Fibroblast of skin of abdomen (primary cell): Measurements from ENCODE around the gene VIPR2.
"Not testable (repeated sequence)": the region's sequence is repeated elsewhere in the genome, so short reads cannot be mapped to it uniquely, and the experiment has no call there.

ENCODE experiments used
- DNase-seq: peaks from one replicate; pipeline ENCODE4 v3.0.0-alpha.2; 2013

The VIPR2 gene

DNA sequence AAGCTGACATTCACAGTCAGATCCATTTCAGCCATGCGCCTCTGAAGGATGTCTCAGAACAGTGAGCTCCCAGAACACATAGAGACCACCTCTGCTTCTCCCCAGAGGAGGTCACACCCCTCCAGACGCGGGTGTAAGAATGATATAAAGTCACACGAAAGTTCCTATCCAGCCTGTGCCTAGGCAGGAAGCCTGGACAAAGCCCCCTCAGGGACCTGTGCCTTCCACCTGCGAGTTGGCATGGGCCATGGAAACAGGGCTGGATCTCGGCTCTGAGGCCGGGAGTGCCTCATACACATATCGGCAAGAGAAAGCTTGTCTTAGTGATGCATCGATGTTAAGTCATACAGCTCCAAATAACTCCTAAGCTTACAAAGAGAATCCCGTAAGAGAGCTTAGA lies 5.0 kb downstream of the VIPR2 start:
- DNase-seq = no peak

DNA sequence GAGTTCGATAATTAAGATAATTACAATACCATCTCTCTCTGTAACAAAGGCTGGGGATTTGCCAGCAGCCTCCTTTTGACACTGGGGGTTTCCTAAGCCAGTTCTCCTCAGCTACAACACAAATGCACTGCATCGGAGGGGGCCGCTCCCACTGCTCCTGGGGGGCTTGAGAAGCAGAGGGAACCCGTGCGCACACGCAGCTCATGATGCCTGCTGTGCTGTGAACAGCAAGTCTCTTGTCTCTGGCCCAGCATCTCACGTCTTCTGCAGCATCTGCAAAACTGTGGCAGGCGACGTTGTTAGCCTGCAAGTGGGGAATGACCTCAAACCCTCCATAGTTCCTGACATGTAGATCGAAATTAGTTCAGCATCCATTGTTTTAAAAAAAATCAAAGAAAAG lies 5.5 kb downstream of the VIPR2 start:
- DNase-seq = no peak

DNA sequence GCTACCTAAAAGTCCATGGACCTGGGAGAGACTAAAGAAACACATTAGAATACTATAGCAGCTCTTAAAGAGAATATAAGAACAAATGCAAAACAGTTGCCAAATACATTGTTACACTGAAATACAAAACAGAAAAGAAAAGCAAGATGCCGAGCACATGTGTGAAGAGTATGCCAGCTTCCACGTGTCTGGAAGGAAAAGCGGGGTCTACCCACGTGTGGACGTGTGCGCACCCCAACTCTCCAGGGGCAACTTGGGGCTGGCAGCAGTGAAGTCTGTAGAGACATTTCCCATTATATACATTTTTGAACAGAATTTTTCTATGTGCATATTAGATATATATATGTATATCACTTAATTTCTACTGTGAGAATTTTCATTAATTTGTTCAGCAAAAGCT lies 6.2 kb downstream of the VIPR2 start:
- DNase-seq = no peak

DNA sequence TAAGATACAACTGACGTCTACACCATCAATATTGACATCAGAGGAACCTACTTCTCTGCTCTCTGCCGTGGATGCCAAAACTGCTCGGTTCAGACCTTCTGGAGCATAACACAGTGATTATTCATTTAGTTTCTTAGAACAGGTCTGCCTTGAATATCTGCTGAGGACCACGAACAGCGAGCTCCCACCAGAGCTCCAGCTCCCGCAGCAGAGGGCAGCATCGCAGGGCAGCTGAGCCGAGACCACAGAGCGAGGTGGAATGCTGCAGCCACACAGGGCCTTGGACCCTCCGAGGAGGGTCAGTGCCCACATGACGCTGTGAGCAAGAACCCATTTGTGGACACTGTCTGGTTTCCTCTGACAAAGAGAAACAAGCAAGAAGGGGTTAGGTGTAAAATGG lies 6.8 kb downstream of the VIPR2 start:
- no peak for DNase-seq

GRCh38 chr7:159136846-159137245 lies 7.8 kb downstream of the VIPR2 start:
- no peak for DNase-seq

- no peak for DNase-seq
Observed at GRCh38 chr7:159136442-159136841, 8.2 kb downstream of the VIPR2 start.

- DNase-seq = no peak
Observed at GRCh38 chr7:159136013-159136412, 8.7 kb downstream of the VIPR2 start.

DNA sequence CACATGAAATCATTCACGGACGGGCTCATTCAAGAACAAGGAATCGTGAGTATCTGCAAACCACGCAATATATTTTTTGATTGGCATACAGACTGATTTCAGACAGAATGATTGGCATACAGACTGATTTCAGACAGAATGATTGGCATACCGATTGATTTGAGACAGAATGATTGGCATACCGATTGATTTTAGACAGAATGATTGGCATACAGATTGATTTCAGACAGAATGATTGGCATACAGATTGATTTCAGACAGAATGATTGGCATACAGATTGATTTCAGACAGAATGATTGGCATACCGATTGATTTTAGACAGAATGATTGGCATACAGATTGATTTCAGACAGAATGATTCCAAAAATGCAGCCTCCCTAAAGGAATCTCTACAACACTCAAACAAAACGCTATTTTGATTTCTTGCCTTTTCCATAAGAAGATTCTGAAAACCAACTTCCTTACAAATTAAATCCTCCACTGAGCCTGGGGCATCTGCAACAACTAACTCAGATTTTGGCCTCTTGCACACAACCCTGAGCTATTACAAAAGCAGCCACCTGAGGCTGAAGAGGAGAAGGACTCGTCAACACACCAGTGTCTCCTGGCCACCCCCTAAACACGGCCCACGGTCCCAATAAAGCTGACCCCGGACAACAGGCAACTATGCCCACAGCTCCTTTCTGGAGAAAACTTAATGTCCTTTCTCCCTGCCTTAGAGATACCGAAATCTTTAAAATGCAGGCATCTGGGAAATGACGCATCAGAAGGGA lies 11.8 kb downstream of the VIPR2 start:
- not testable (repeated sequence) for DNase-seq

DNA sequence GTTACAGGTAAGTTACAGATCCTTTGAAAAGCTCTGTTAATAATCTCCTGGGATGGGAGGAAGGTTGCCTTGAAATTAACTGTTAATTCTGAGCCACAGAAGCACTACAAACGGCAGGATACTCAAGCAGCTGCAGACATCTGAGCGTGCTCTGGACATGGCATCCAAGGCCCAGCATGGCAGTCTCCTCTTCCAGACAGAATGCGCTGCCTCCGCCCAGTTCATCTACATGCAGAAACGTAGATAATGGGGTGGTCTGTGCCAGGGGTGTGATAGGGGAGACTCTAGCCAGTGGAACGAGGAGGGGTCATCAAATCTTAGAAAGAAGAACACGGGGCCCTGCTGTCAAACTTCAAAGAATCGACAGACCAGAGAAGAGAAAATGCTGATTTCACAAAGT lies 13.8 kb downstream of the VIPR2 start:
- no peak for DNase-seq

DNA sequence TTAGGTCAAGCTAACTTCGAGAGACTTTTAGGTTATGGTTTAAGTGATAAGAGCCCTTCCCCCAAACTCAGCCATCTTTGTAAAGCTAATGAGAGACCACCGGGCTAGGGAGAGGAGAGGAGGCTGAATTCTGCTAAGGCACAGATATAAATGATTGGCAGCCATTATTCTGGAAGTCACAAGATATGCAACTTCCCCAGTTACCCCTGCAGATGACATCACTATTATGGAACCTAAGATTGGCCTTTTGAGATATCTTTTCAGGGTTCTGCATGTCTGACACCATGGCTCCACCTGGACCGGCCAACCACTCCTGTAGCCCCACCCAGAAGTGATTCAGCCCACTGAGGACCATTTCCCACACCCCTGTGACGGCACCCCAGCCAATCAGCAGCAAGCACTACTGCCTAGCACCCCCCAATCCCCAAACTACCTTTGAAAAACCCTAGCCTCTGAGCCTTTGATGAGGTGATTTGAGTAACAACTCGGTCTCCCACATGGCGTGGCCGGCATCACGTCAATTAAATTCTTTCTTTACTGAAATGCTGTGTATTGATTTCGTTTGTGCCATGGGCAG lies 14.4 kb downstream of the VIPR2 start:
- no peak for DNase-seq

DNA sequence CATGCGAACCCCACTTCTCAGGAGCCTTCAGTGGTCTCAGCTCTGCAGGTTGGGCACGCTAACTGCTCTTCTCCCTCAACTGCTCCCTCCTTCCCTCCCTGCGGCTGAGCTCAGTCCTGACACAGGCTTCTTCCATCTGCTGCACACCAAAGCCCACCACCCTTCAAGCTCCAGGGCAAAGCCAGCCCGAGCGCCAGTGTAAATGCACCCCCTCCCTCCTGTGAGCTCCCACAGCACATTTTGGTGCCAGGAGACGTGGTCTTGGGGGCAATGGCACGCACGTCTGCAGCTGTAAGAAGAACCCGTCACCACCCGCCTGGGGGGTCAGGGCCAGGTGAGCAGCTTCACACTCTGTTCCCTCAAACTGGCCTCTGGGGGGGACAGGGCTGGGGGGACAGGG lies 15.9 kb downstream of the VIPR2 start:
- no peak for DNase-seq

DNA sequence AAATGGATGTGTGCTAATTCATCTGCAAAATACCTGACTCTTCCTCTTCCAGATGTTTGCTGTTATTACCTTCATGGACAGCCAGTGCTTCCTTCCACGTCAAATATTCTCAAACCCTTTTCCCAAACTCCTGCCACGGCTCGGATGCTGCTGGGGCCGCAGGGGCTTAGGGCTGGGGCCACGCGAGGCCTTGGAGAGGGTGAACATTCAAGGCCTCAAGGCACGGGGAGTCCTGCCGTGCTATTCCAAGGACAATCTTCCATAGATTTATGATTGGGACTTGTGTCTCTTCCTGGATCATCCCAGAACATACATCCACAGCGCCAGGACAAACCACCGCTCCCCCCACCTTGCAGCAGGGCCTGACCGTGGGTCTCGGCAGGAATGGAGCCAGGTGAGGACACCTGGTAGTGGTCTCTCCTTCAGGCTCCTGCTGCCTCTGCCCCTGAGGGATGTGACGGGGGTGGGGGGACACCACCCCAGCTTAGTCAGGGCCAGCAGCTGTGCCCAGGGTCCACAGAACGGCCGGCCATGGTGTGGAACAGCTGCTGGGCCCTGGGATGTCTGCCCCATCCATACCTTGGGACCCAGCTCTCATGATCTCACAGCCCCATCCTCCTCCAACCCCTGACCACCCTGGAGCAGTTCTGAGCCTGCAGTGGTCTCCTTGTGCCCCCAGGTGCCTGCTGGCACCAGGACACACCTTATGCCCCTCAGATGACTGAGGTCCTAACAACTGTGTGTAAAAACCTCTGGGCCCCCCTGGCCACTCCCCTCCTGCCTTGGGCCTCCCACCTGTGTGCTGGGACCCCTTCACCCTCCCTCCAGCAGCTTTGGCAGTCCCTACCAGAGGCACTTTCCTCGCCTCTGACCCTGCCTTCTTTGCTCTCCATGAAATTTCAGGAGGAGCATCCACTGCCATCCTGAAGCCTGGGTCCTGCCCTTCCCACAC lies 16.7 kb downstream of the VIPR2 start:
- DNase-seq = no peak

DNA sequence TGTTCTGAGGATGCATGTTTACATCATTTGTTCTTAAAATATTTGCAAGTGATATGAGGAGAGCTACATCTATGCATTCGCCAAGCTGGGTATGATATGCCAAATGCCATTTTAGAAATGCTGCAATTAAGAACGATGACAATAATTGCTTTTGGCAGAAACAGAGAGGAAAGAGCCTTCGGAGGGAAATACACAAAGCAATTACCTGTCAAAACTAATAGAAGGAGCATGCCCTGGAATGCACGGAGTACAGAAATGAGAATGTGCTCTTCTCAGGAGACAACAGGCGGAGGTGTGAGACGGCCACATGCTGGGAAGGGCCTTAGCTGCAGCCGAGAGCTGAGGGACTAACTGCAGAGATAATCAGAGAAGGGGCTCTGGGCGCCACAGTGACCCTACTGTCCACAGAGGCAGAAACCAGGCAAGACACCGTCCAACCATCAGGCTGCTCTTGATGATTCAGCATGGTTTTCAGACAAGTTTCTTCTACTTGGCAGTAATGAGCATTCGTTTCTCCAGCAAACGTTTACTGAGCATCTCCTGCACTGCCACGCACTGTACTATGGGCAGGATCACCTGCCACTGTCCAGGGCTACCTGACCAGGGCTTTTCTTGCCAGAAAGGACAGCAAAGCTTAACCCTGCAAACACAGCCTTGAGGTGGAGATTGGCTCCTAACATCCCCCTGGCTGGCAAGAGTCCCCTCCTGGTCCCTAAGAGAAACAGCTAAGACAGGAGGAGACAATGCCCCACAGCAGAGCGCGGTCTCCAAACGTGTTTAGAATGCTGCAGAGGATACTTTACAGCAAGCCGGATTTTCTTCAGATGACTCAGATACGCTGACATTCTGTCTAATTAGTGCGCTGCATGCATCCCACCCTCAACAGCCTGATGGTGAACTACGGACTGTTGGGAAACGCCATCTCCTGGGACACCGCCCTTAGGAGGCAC lies 18.1 kb downstream of the VIPR2 start:
- DNase-seq = no peak

DNA sequence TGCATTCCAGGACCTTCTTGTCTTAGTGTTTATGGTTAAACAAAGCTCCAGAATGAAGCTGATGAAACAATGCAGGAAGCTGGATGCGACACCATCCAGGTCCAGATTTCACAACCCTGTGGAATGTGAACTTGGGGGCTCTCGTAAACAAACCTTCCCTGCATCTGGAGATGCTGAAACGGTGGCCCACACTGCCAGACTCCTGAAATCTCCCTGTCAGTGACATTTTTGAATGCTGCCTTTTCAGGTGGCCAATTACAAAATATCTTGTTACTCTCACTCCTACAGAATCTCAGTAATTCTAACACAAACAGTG lies 18.8 kb downstream of the VIPR2 start:
- no peak for DNase-seq

GRCh38 chr7:159125104-159125954 lies 19.3 kb downstream of the VIPR2 start:
- DNase-seq = no peak

DNA sequence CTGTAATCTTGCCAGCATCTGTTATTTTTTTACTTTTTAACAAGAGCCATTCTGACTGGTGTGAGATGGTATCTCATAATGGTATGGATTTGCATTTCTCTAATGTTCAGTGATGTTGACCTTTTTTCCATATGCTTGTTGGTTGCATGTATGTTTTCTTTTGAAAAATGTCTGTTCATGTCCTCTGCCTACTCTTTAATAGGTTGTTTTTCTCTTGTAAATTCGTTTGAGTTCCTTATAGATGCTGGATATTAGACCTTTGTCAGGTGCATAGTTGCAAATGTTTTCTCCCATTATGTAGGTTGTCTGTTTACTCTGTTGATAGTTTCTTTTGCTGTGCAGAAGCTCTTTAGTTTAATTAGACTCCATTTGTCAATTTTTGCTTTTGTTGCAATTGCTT lies 20.9 kb downstream of the VIPR2 start:
- not testable (repeated sequence) for DNase-seq

GRCh38 chr7:159123294-159123693 lies 21.4 kb downstream of the VIPR2 start:
- not testable (repeated sequence) for DNase-seq

DNA sequence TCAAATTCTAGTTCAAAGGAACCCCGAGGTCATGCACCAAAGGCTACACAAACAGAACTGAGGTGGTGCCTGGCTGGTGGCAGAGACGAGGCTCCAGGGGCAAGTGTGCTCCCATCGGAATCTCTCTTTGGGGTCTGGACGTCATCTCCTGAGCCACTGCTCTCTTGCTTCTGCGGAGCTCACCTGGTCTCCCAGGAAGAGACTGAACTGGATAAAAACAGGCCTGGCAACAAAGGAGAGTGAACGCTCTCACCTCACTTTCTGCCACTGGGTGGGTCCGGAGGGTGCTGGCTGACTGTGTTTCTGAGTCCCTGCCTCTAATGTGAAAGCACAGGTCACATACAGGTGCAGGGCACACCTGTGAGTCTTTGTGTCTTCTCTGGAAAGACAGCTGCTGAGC lies 22.4 kb downstream of the VIPR2 start:
- DNase-seq = no peak

DNA sequence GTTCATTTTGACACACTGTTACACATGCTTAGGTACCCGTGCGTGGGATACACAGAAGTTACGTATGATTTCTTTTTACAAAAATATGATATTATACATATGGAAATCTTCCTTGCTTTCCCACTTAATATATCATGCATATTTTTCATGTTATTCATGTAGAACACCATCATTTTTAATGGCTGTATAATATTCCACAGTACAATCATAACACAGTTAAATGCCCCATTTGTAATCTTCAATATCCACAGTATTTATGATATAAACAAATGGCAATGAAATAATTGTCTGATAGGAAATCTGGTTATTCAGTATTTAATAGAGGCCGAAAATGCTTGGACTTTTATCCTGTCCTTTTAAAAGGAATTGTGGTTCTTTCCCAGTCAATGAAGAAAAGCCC lies 23.2 kb downstream of the VIPR2 start:
- DNase-seq = no peak

- no peak for DNase-seq
Observed at GRCh38 chr7:159121068-159121467, 23.6 kb downstream of the VIPR2 start.

DNA sequence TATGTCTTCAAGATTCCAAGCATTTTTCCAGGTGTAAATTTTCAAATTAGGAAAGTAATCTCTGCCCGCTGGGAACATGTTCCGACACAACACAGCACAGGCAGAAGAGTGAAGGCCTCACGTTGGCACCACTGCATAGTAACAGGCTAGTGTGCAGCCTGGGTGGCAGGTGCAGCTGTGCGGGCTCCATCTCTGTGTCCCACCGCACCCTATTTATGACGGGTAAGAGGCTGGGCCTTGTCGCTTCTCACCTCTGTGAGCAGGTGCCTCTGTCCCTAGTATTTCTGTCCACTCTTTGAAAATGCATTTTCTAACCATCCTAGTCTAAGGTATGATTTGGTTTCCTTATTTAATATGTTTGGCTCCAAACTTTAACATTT lies 24.1 kb downstream of the VIPR2 start:
- no peak for DNase-seq
